Stimulated activated CD4-positive, alpha-beta T cell treated with anti-CD3 and anti-CD28 coated beads, Interleukin-2, amount 100 ng/mL, for 4 hours (primary cell): ENCODE results near the gene NTNG2.

Source experiments
- DNase-seq: peaks from one replicate; pipeline ENCODE4 v3.0.0-alpha.2; 2020; ENCODE audit warnings: low read depth

NTNG2 gene

DNA sequence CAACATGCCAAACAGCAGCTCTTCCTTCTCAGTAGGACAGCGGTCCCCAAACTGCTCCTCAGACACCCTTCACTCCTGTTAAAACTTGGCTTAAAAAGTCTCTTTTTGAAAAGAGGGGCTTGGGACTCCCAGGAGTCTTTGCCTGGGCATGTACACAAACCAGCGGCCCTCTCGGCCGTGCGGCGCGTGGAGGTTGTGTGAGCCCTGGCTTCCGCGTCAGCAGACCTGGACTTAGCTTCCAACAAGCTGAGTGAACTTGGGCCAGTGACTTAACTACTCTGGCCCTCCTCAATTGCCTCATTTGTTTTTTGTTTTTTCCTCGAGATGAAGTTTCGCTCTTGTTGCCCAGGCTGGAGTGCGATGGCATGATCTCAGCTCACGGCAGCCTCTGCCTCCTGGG is 15.3 kb upstream of the NTNG2 start:
- no peak for DNase-seq

DNA sequence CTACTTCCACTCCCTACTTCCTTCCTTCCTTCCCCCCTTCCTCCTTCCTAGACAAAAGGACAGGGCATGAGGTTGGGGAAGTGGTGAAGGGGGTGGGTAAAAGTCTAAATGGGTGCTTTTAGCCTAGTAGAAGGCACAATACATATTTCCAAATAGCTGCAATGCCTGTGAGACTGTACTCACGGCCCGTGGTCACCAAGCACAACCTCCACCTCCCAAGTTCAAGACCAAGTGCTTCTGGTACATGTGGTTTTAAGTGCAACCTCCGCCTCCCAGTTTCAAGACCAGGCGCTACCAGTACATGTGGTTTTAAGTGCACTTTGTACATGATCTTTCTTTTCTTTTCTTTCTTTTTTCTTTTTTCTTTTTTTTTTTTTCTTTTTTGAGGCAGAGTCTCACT is 14.5 kb upstream of the NTNG2 start:
- DNase-seq = no peak

DNA sequence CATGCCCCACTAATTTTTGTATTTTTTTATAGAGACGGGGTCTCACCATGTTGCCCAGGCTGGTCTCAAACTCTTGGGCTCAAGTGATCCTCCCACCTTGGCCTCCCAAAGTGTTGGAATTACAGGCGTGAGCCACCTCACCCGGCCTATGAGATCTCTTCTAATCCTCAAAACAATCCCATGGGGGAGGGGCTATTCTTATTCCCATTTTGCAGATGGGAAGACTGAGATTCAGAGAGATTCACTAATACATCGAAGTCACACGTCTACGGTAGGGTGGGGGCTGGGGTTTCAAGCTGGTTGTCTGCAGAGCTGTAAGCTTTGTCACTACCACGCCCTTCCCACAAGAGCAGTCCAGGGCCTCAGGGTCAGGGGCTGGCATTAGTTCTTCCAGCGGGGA is 14.0 kb upstream of the NTNG2 start:
- DNase-seq = no peak

GRCh38 chr9:132150256-132150655 is 11.6 kb upstream of the NTNG2 start:
- no peak for DNase-seq

DNA sequence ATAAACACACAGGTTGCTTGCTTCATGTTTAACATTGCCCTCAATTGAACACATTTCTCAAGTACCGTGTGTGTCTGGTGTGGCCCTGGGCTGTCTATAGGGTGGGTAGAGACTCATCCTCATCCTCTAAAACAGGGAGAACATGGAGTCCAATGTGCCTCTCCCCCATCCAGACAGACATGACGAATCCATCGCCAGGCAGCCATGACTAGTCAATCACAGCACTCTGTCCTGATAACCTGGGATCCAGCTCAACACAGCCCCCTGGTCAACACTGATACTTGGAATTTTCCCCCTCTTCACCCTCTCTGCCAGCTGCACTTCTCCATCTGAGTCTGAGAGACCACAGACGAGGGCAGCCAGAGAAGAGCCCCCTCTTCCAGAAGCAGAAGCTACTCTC is 10.7 kb upstream of the NTNG2 start:
- DNase-seq = no peak

- DNase-seq = no peak
These were observed 9.6 kb upstream of the NTNG2 start for GRCh38 chr9:132152231-132152630.

DNA sequence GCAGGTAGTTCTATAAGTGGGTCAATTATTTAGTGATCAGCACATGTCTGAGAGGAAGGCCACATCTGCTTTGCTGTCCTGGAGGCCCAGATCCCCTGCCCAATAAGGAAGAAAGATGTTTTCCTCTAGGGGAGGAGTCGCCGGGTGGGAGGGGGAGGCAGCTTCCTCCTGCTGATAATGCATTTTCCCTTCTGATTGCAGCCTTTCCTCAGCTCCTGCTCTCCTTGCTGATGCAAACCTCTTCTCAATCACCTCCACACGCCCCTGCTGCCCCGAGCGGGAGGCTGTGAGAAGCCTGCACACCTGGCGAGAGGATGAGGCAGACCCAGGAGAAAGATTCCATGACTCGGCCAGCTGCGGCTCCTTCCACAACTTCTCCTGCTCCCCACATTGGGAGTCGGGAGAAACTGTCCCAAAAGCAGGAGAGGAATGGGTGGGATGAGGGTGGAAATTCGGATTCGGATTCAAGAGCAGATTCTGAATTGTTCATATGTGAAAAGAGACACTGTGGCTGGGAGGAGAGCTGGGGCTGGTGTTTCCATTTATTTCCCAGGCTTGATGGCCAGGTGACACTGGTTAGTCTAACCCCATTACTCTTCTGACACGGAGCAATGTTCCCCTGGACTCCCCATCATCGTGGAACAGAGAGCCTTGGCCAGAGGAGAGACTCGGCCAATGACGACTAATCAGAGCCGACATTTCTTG is 6.8 kb upstream of the NTNG2 start:
- no peak for DNase-seq

DNA sequence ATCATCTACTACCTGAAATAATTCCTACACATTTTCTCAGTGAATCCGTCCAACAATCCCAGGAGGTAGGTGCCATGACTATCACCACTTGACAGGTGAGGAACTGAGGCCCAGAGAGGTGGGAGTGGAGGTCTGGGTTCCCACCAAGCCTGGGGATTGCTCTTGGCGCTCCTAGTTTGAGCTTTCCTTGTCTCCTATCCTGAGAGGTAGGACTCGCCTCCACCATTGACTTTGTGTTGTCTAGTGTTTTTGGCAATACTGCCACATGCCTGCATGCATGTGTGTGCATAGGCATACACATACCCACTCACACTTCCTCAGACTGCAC is 6.3 kb upstream of the NTNG2 start:
- no peak for DNase-seq

DNA sequence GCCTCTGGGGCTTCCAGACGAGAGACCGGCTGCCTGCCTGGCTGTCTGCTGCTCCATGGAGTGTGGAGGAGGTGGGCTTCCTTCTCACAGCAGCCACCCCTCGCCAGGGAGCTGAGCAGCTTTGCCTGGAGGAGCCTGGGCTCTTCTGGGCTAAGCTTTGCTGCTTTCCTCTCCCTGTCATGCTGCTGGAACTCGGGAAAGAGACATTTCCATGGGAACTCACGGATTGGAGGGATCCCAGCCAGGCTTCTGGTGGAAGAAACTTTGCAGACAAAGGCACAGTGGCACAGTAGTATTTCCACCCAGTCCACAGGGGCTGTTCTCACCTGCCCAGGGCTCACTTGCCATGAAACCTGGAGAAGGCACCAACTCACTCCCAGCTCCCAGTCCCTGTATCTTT is 5.6 kb upstream of the NTNG2 start:
- DNase-seq = no peak

DNA sequence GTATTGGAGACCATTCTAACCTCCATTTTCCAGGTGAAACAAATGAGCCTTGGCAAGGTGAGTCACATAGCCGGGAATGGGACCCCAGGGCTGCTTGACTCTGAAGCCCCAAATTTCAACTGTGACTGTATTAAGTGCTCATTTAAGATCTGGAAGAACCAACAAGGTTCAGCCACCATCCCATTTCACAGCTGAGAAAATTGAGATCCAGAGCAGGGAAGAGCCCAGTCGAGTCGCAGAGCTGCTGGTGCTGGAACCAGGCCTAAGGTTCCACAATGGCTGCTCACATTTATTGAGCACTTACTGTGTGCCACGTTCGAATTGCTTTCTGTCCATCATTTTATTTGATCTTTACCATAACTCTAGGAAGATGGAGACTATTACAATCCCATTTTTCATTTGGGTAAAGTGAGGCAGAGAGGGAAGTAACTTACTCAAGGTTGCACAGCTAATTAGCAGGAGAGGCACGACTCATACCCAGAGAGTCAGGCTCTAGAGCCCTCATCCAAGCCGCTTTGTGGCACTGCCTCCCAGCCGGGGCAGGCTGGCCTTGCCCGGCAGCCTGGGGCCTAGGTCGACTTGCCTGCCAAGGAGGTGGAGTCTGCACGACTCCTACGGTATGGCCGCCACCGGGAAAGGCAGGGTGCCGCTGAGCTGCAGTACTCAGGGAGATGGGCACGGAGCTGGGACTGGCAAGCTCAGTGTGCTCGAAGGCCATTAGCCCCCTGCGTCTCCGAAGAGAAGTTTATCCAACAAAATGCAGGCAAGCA is 4.3 kb upstream of the NTNG2 start:
- no peak for DNase-seq

GRCh38 chr9:132160802-132161742 is 786 bp upstream of the NTNG2 start:
- DNase-seq = peak; percentile 43

DNA sequence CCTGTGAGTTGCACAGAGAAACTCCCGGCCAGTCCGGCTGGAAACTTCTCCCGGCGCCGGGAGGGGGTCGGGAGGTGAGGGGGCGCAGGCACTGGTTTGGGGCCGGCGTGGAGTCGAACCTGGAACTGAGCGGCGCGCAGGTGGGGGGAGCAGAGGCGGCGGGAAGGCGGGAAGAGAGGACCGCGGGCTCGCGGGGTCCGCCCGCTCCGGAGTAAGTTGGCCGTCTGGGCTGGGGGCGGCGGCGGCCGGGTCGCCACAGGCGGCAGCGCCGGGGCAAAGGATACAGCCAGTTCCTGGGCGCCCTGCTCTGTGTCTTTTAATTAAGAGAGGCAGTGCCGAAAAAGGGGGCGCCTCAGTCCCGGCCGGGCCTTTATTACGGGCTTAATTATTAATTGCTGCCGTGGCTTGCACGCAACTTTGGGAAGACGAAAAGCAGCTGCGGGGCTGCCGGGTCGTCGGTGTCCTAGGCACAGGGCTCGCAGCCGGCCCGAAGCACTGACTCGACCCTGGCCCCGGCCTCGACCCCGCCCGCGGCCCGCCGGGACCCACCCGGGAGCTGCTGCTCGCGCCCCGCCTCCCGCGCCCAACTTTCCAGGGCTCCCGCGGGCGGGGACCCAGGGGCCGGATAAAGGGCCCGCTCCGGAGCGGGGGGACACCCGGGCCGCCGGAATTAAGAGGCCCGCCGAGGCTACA is 1.1 kb downstream of the NTNG2 start:
- no peak for DNase-seq

- DNase-seq = no peak
These were observed 1.6 kb downstream of the NTNG2 start for GRCh38 chr9:132163457-132163875.

DNA sequence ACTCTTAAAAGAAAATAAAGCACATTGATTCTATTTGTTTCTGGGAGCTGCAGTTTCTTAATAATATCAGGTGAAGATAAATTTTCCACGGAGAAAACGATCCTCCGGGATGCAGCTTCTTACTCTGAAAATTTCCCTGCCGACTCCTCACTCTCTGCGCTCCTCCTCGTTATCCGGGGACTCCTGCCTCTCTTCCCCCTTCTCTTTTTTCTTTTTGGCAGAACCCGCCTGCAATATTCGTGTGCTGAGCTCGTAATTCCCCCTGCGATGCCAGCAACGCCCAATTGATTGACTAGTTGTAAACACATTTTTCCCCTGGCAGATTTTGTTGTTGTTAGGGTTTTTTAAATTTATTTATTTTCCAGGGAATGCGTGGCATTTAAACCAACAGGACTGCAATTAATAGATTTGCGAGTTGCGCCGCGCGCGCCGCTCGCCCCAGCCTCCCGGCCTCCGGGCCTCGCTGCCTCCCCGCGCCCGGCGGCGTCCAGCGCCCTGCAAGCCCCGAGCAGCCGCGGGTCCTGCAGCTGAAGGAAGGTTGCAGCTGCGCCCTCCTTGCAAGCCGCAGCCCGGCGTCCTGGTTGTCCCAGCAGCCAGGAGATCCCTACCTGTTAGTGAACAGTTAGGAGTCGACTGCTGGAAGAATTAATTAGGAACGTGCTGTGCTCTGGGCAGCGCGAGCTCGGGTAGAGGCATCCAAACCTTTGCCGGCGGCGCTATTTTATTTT is 2.2 kb downstream of the NTNG2 start:
- no peak for DNase-seq

DNA sequence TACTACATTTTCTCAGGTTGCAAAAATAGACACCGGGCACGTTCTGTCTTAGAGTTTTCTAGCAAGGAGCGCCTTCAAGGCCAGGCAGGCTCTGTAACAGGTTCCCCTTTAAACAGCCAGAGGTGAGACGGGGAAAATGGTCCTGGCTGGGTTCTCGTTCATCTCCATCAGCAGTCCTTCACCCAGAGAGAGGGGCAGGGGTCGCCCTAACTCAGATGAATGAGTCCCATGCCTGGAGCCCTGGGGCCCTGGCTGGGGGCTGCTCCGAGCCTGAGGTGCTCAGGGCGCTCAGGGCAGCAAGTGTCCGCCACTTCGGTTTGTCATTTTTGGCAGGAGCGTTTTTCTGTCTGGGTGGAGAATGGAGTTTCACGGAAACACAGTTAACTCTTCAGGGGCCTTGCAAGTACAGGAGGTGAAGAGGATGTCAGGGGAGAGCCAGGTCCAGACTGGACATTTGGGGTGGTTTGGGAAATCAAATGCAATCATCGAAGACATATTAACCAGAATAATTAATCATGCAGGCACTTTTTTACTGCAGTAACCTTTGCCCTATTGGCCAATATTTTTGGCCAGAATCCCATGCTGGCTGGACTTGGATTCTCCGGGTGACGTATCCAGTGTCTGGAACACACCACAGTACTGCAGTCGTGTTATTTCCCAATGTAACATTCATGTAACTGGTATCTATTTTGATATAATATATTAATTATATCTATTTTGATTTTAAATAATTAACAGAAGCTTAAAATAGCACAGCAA is 2.9 kb downstream of the NTNG2 start:
- no peak for DNase-seq

- DNase-seq = no peak
These were observed 4.7 kb downstream of the NTNG2 start for GRCh38 chr9:132166599-132166998.

- no peak for DNase-seq
These were observed 5.3 kb downstream of the NTNG2 start for GRCh38 chr9:132167192-132167591.

DNA sequence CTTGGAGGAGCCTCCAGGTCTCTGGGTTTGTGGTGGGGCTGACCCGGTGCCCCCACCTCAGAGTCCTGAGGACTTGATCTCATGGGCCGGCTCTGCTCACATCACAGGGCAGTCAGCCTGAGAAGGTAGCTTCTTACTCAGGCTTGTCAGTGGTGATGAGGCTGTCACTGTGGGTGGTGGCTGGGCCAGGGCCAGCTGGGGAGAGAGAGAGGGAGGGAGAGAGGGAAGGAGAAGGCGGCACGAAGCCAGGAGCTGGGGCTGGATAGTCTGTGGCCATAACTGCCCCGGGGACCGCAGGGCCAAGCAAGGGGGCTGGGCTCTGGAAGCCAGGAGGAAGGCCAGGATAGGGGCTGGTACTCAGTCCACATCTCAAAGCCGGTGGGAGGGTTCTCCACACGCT is 6.5 kb downstream of the NTNG2 start:
- DNase-seq = no peak

GRCh38 chr9:132168851-132169250 is 7.0 kb downstream of the NTNG2 start:
- no peak for DNase-seq

DNA sequence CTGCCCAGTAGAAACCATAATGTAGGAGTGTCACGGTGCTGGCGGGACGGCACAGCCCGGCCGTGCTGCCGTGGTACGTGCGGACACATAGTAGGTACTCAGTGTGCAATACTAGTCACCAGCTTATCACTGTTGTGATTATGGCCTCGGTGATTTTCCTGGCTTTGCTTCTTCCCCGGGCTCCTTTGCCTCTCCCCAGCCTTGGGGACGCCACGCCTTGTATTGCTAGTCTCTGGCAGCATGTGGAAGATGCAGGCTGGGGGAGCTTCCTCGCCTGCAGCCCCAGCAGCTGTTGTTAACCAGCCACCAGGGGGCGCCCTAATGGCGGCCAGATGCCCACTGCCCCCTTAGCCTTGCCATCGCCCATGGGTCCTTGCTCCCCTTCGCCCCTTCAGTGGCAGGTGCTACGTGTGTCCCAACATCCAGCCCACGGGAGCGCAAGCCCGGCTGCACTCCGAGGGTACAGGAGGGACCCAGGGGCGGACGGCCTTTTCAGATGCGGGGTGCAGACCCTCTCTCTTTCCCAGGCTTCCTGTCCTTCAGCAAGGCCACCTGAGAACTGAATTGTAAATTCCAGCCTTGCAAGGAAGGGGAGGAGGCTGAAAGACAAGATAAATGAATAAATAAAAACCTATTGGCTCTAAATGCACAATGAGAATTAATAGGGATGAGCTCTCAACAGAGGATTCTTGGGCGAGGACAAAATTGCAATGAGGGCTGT is 8.0 kb downstream of the NTNG2 start:
- peak; percentile 28 for DNase-seq
